ENCODE measurements around the gene DUSP8. TPM values are rescaled to one million over a fixed set of nuclear protein-coding genes. Genes with fewer than 3 reads are reported as not detected.
"Not testable (repeated sequence)": the region's sequence is repeated elsewhere in the genome, so short reads cannot be mapped to it uniquely, and the experiment has no call there.

Gene DUSP8
- polyA plus RNA-seq, 1 donor from 2014 or later = 3.5 TPM

DNA sequence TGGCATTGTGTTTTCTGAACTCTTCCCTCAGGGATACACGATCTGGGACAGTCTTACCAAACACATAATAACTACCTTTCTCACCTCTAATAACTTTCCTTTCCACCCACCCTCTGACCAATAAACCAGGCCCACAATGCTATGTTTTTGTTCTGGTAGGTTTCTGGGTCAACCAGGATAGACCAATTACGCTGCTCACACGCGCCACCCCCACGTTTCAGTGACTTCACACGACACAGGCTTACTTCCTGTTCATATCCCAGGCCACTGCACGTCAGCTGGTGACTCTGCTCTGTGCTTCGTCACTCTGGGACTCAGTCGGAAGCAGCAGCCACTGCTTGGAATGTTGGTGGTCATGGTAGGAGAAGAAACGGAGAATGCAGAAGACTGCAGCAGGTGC lies 47.4 kb upstream of the DUSP8 start (continued):
- TF ChIP-seq CTCF (IDR thresholded peaks at IDR 0.05; ENCODE audit: poor library complexity, severe bottlenecking) (no peak), RAD21 (conservative IDR thresholded peaks at IDR 0.05) (no peak)

GRCh38 chr11:1618231-1618630 lies 46.2 kb upstream of the DUSP8 start:
- no peak overlapping the region for H3K27ac ChIP-seq (ENCODE audit: low read length)
- no peak overlapping the region for H3K4me2 ChIP-seq (ENCODE audit: low read length)

DNA sequence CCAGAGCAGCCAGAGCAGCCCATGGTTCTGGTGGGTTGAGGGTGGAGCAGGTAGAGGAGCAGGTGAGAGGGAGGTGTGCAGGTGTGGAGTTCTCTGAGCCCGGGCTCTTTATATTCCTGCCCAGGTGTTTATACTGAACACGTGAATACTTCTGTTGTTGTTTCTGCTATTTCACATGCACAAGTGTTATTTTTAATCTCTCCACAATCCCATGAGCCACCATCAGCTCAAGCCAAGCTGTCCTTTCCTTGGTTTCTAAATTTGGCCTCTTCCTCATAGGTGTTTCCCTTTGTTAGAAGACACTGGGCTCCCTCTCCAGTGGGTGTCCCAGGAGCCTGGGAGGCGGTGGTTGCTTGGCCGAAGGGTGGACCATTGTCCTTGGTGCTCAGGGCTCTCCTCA lies 36.3 kb upstream of the DUSP8 start, which contains the start of gene KRTAP5-3:
TSS of gene KRTAP5-3 (minus strand) at position 101 of the 400 bp plus-strand sequence. CDS start at position 23, 78 bp downstream.
- H3K9ac ChIP-seq (ENCODE audit: low read length) = no peak within 1 kb of the TSS
- H3K79me2 ChIP-seq (replicated peaks; ENCODE audit: insufficient read depth, low read length) = no peaks in the 10 kb centered on the region
- no peak within 1 kb of the TSS for H3K4me3 ChIP-seq (ENCODE audit: low read length)
- TF ChIP-seq CTCF (IDR thresholded peaks at IDR 0.05; ENCODE audit: poor library complexity, severe bottlenecking) (no peak), SMC3 (conservative IDR thresholded peaks at IDR 0.05; ENCODE audit: poor library complexity) (no peak), MXI1 (conservative IDR thresholded peaks at IDR 0.05; ENCODE audit: poor library complexity, severe bottlenecking) (no peak), RAD21 (conservative IDR thresholded peaks at IDR 0.05) (no peak), POLR2AphosphoS5 (IDR thresholded peaks at IDR 0.05) (no peak), EP300 (conservative IDR thresholded peaks at IDR 0.05; ENCODE audit: poor library complexity, severe bottlenecking) (no peak), REST (IDR thresholded peaks at IDR 0.05; ENCODE audit: borderline replicate concordance) (no peak), EZH2 (IDR thresholded peaks at IDR 0.05; ENCODE audit: borderline replicate concordance, insufficient read depth, low read length, poor library complexity, severe bottlenecking) (no peak), TAF1 (IDR thresholded peaks at IDR 0.05; ENCODE audit: low read depth) (no peak)
- H3F3A ChIP-seq (ENCODE audit: insufficient read depth, low read length, poor library complexity, severe bottlenecking) = no peaks in the 10 kb centered on the region
- H3K27ac ChIP-seq (ENCODE audit: low read length) = no peak within 1 kb of the TSS
- H3K9me3 ChIP-seq (ENCODE audit: low read length) = no peaks in the 10 kb centered on the region
- no peak within 1 kb of the TSS for H3K4me2 ChIP-seq (ENCODE audit: low read length)
- H3K36me3 ChIP-seq (ENCODE audit: insufficient read depth, low read length) = no peaks in the 10 kb centered on the region
- H3K9me2 ChIP-seq (ENCODE audit: insufficient read depth, low read length) = no peaks in the 10 kb centered on the region
- H2AFZ ChIP-seq (ENCODE audit: low read depth, low read length) = no peak within 1 kb of the TSS
- no peaks in the 10 kb centered on the region for H3K27me3 ChIP-seq (ENCODE audit: insufficient read depth, low read depth, low read length)
- H4K20me1 ChIP-seq (ENCODE audit: insufficient read depth) = no peaks in the 10 kb centered on the region

More at GRCh38 chr11:1618231-1618630, 46.2 kb upstream of the DUSP8 start:
- Histone ChIP-seq H2AFZ (ENCODE audit: low read depth, low read length) (no peak overlapping the region), H3K27me3 (ENCODE audit: insufficient read depth, low read depth, low read length) (no peaks in the 10 kb centered on the region), H3K79me2 (replicated peaks; ENCODE audit: insufficient read depth, low read length) (no peaks in the 10 kb centered on the region), H3K36me3 (ENCODE audit: insufficient read depth, low read length) (no peaks in the 10 kb centered on the region), H3K9ac (ENCODE audit: low read length) (no peak overlapping the region), H4K20me1 (ENCODE audit: insufficient read depth) (no peaks in the 10 kb centered on the region), H3K9me2 (ENCODE audit: insufficient read depth, low read length) (no peaks in the 10 kb centered on the region), H3K9me3 (ENCODE audit: low read length) (no peaks in the 10 kb centered on the region), H3F3A (ENCODE audit: insufficient read depth, low read length, poor library complexity, severe bottlenecking) (no peaks in the 10 kb centered on the region), H3K4me3 (ENCODE audit: low read length) (no peak overlapping the region)
- no peak for TF ChIP-seq SMC3 (conservative IDR thresholded peaks at IDR 0.05; ENCODE audit: poor library complexity)

DNA sequence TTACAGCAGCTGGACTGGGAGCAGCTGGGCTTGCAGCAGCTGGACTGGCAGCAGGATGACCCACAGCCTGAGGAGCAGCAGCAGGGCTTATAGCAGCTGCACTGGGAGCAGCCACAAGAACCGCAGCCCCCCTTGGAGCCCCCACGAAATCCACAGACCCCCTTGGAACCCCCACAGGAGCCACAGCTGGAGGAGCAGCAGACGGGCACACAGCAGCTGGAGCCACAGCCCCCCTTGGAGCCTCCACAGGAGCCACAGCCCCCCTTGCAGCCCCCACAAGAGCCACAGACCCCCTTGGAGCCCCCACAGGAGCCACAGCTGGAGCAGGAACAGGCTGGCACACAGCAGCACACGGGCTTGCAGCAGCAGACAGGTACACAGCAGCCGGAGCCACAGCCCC lies 35.8 kb upstream of the DUSP8 start:
- H3K9me3 ChIP-seq (ENCODE audit: low read length); H2AFZ ChIP-seq (ENCODE audit: low read depth, low read length); H3K27ac ChIP-seq (ENCODE audit: low read length); H3K9me2 ChIP-seq (ENCODE audit: insufficient read depth, low read length); H3K4me3 ChIP-seq (ENCODE audit: low read length); H3K27me3 ChIP-seq (ENCODE audit: insufficient read depth, low read depth, low read length); H3K36me3 ChIP-seq (ENCODE audit: insufficient read depth, low read length); H3K79me2 ChIP-seq (replicated peaks; ENCODE audit: insufficient read depth, low read length); H3K9ac ChIP-seq (ENCODE audit: low read length); H4K20me1 ChIP-seq (ENCODE audit: insufficient read depth); H3K4me2 ChIP-seq (ENCODE audit: low read length); H3F3A ChIP-seq (ENCODE audit: insufficient read depth, low read length, poor library complexity, severe bottlenecking): not testable (repeated sequence)

GRCh38 chr11:1607156-1607845 lies 35.2 kb upstream of the DUSP8 start:
- H3F3A ChIP-seq (ENCODE audit: insufficient read depth, low read length, poor library complexity, severe bottlenecking); H2AFZ ChIP-seq (ENCODE audit: low read depth, low read length); H3K4me2 ChIP-seq (ENCODE audit: low read length); H3K79me2 ChIP-seq (replicated peaks; ENCODE audit: insufficient read depth, low read length); H3K36me3 ChIP-seq (ENCODE audit: insufficient read depth, low read length); H3K27me3 ChIP-seq (ENCODE audit: insufficient read depth, low read depth, low read length); H3K9ac ChIP-seq (ENCODE audit: low read length); H4K20me1 ChIP-seq (ENCODE audit: insufficient read depth); H3K9me2 ChIP-seq (ENCODE audit: insufficient read depth, low read length); H3K4me3 ChIP-seq (ENCODE audit: low read length); H3K9me3 ChIP-seq (ENCODE audit: low read length); H3K27ac ChIP-seq (ENCODE audit: low read length): not testable (repeated sequence)
